Ishikawa (cell line): Measurements from ENCODE around the gene CFAP77.

Source experiments
- CEBPB ChIP-seq: IDR thresholded peaks from 2 replicates; pipeline ENCODE4 v1.6.1; 2012
- CREB1 ChIP-seq: IDR thresholded peaks from 2 replicates; pipeline ENCODE4 v1.6.1; 2012; ENCODE audit warnings: low read depth
- EGR1 ChIP-seq: IDR thresholded peaks from 2 replicates; pipeline ENCODE4 v1.6.1; 2012
- EP300 ChIP-seq: IDR thresholded peaks from 2 replicates; pipeline ENCODE4 v1.6.1; 2012; ENCODE audit warnings: borderline replicate concordance
- FOXM1 ChIP-seq: IDR thresholded peaks from 2 replicates; pipeline ENCODE4 v1.6.1; 2012; ENCODE audit warnings: low read depth, borderline replicate concordance
- MAX ChIP-seq: IDR thresholded peaks from 2 replicates; pipeline ENCODE4 v1.6.1; 2012
- NFIC ChIP-seq: IDR thresholded peaks from 2 replicates; pipeline ENCODE4 v1.6.1; 2012
- RAD21 ChIP-seq: IDR thresholded peaks from 2 replicates; pipeline ENCODE4 v1.6.1; 2012; ENCODE audit warnings: low read depth
- REST ChIP-seq: IDR thresholded peaks from 2 replicates; pipeline ENCODE4 v1.6.1; 2012; ENCODE audit warnings: low read depth, mild to moderate bottlenecking
- TAF1 ChIP-seq: IDR thresholded peaks from 2 replicates; pipeline ENCODE4 v1.6.1; 2012; ENCODE audit warnings: low read depth, mild to moderate bottlenecking
- TCF12 ChIP-seq: IDR thresholded peaks from 2 replicates; pipeline ENCODE4 v1.6.1; 2012; ENCODE audit warnings: low read depth
- TEAD4 ChIP-seq: IDR thresholded peaks from 2 replicates; pipeline ENCODE4 v1.6.1; 2012
- USF1 ChIP-seq: IDR thresholded peaks from 2 replicates; pipeline ENCODE4 v1.6.1; 2012
- YY1 ChIP-seq: IDR thresholded peaks from 2 replicates; pipeline ENCODE4 v1.6.1; 2012; ENCODE audit warnings: low read depth
- ZBTB7A ChIP-seq: IDR thresholded peaks from 2 replicates; pipeline ENCODE4 v1.6.1; 2012; ENCODE audit warnings: low read depth

CFAP77 gene

GRCh38 chr9:132383462-132383883 lies 26.5 kb upstream of the CFAP77 start:
- TF ChIP-seq USF1 (no peak), RAD21 (no peak), TEAD4 (no peak), CREB1 (no peak), MAX (no peak), TAF1 (no peak), TCF12 (no peak), EGR1 (no peak), CEBPB (no peak), EP300 (no peak), ZBTB7A (no peak), FOXM1 (no peak)

GRCh38 chr9:132384376-132384775 lies 25.6 kb upstream of the CFAP77 start:
- TF ChIP-seq TEAD4, result no peak
- no peak for TF ChIP-seq NFIC
- TF ChIP-seq TAF1, result no peak
- no peak for TF ChIP-seq REST
- TF ChIP-seq YY1, result no peak
- no peak for TF ChIP-seq RAD21
- TF ChIP-seq EGR1, result no peak
- TF ChIP-seq CEBPB, result no peak
- TF ChIP-seq ZBTB7A, result no peak
- no peak for TF ChIP-seq FOXM1
- TF ChIP-seq EP300, result no peak
- TF ChIP-seq USF1, result no peak
- TF ChIP-seq MAX, result no peak
- TF ChIP-seq TCF12, result no peak
- TF ChIP-seq CREB1, result no peak

GRCh38 chr9:132387133-132387532 lies 22.9 kb upstream of the CFAP77 start:
- no peak for TF ChIP-seq REST
- no peak for TF ChIP-seq EP300
- no peak for TF ChIP-seq TAF1
- no peak for TF ChIP-seq TEAD4
- no peak for TF ChIP-seq EGR1
- TF ChIP-seq FOXM1, result no peak
- no peak for TF ChIP-seq CREB1
- no peak for TF ChIP-seq RAD21
- TF ChIP-seq USF1, result no peak
- no peak for TF ChIP-seq NFIC
- no peak for TF ChIP-seq YY1
- no peak for TF ChIP-seq MAX
- no peak for TF ChIP-seq CEBPB
- TF ChIP-seq ZBTB7A, result no peak
- no peak for TF ChIP-seq TCF12

GRCh38 chr9:132390966-132391365 lies 19.0 kb upstream of the CFAP77 start:
- no peak for TF ChIP-seq TEAD4
- TF ChIP-seq TAF1, result no peak
- TF ChIP-seq EGR1, result no peak
- no peak for TF ChIP-seq USF1
- TF ChIP-seq CREB1, result no peak
- no peak for TF ChIP-seq CEBPB

GRCh38 chr9:132391449-132391848 lies 18.6 kb upstream of the CFAP77 start:
- TF ChIP-seq TAF1 (no peak), TCF12 (no peak), CREB1 (no peak), NFIC (no peak), CEBPB (no peak), RAD21 (no peak), EP300 (no peak), EGR1 (no peak), YY1 (no peak), TEAD4 (no peak), REST (no peak), MAX (no peak), ZBTB7A (no peak), USF1 (no peak), FOXM1 (no peak)
